ENCODE results near the gene PDGFB.

- TF ChIP-seq CTCF (IDR thresholded peaks at IDR 0.05 in 8 of 11, conservative IDR thresholded peaks at IDR 0.05 in 3 of 11) (no peak), POLR2A (IDR thresholded peaks at IDR 0.05) (no peak), POLR2AphosphoS5 (IDR thresholded peaks at IDR 0.05) (peak; percentile 67 to 87 (median 79))
Observed at GRCh38 chr22:39283322-39284141, 38.8 kb upstream of the PDGFB start.
